Measurements from ENCODE around the gene CCM2. TPM values are rescaled to one million over a fixed set of nuclear protein-coding genes. Genes with fewer than 3 reads are reported as not detected.

Gene CCM2
- total and polyA plus RNA-seq, 2 of the 8 experiments (the other 6 are each of a cell fraction or from before 2014, with no cell fraction given), result 31.6 to 41.2 TPM

- no peak for TF ChIP-seq ATF2 (IDR thresholded peaks at IDR 0.05; ENCODE audit: low read length)
- no peak for TF ChIP-seq RNF2 (IDR thresholded peaks at IDR 0.05; ENCODE audit: borderline replicate concordance, low read depth, low read length, missing control alignments, poor library complexity, severe bottlenecking)
- no peak for TF ChIP-seq BRCA1 (IDR thresholded peaks at IDR 0.05; ENCODE audit: low read depth, low read length)
- no peak for TF ChIP-seq SUZ12 (IDR thresholded peaks at IDR 0.05; ENCODE audit: low read length)
- no peak for TF ChIP-seq RBBP5 (IDR thresholded peaks at IDR 0.05; ENCODE audit: borderline replicate concordance, low read depth, low read length)
- TF ChIP-seq CTCF (IDR thresholded peaks at IDR 0.05; ENCODE audit: control extremely low read depth in 1 of 3, insufficient read depth in 1 of 3, low read depth in 1 of 3, low read length in 3 of 3), result no peak
- TF ChIP-seq TBP (IDR thresholded peaks at IDR 0.05; ENCODE audit: low read depth, low read length), result no peak
Measured at GRCh38 chr7:45088146-45088701, 88.2 kb downstream of the CCM2 start (continued).

Data from H1 (cell line).